H9 (cell line): ENCODE data around the gene CACNA2D3. TPM values are rescaled to one million over a fixed set of nuclear protein-coding genes. Genes with fewer than 3 reads are reported as not detected.

ENCODE experiments used
- DNase-seq: peaks from one replicate; pipeline ENCODE4 v3.0.0-alpha.2; 2017
- H2AFZ ChIP-seq: one replicate; pipeline ENCODE4 v1.6.1; 2013; ENCODE audit warnings: mild to moderate bottlenecking, low read length, control low read depth, moderate library complexity
- H2AK5ac ChIP-seq: 2 replicates; pipeline ENCODE4 v1.6.1; 2013; ENCODE audit warnings: low read length, control low read depth, mixed read lengths; ENCODE audit not compliant: insufficient read length
- H2BK120ac ChIP-seq: one replicate; pipeline ENCODE4 v1.6.1; 2013; ENCODE audit warnings: low read depth, mild to moderate bottlenecking, low read length, control low read depth, inconsistent platforms; ENCODE audit not compliant: poor library complexity, severe bottlenecking
- H2BK12ac ChIP-seq: 2 replicates; pipeline ENCODE4 v1.6.1; 2013; ENCODE audit warnings: low read length, control low read depth, mixed read lengths, low read depth; ENCODE audit not compliant: insufficient read length
- H2BK15ac ChIP-seq: 2 replicates; pipeline ENCODE4 v1.6.1; 2013; ENCODE audit warnings: low read depth, low read length, control low read depth
- H2BK20ac ChIP-seq: one replicate; pipeline ENCODE4 v1.6.1; 2013; ENCODE audit warnings: low read depth, mild to moderate bottlenecking, low read length, control low read depth, inconsistent platforms; ENCODE audit not compliant: poor library complexity, severe bottlenecking
- H2BK5ac ChIP-seq: 2 replicates; pipeline ENCODE4 v1.6.1; 2013; ENCODE audit warnings: low read length, control low read depth, mixed read lengths; ENCODE audit not compliant: insufficient read length
- H3K14ac ChIP-seq: 2 replicates; pipeline ENCODE4 v1.6.1; 2013; ENCODE audit warnings: low read length, control low read depth; ENCODE audit not compliant: insufficient read depth
- H3K18ac ChIP-seq: 2 replicates; pipeline ENCODE4 v1.6.1; 2013; ENCODE audit warnings: low read depth, mild to moderate bottlenecking, mixed read lengths, low read length, control low read depth; ENCODE audit not compliant: insufficient read length
- H3K23ac ChIP-seq: 2 replicates; pipeline ENCODE4 v1.6.1; 2013; ENCODE audit warnings: low read length, control low read depth, mixed read lengths, low read depth; ENCODE audit not compliant: insufficient read length
- H3K23me2 ChIP-seq: 2 replicates; pipeline ENCODE4 v1.6.1; 2013; ENCODE audit warnings: low read depth, mild to moderate bottlenecking, mixed read lengths, low read length, control low read depth; ENCODE audit not compliant: insufficient read length, poor library complexity, severe bottlenecking
- H3K27ac ChIP-seq: 2 replicates; pipeline ENCODE4 v1.5.1; 2013; ENCODE audit warnings: low read length, control low read depth, mixed read lengths, low read depth; ENCODE audit not compliant: insufficient read length
- H3K27me3 ChIP-seq: 2 replicates; pipeline ENCODE4 v1.6.1; 2013; ENCODE audit warnings: low read length, control low read depth, inconsistent platforms; ENCODE audit not compliant: insufficient read depth
- H3K4ac ChIP-seq: 2 replicates; pipeline ENCODE4 v1.6.1; 2013; ENCODE audit warnings: low read depth, mild to moderate bottlenecking, control low read depth, inconsistent platforms, low read length, moderate library complexity
- H3K4me1 ChIP-seq: 2 replicates; pipeline ENCODE4 v1.6.1; 2013; ENCODE audit warnings: low read length, control low read depth, inconsistent platforms; ENCODE audit not compliant: insufficient read depth
- H3K4me2 ChIP-seq: 2 replicates; pipeline ENCODE4 v1.6.1; 2013; ENCODE audit warnings: low read length, control low read depth, mixed read lengths; ENCODE audit not compliant: insufficient read length, insufficient read depth
- H3K56ac ChIP-seq: 2 replicates; pipeline ENCODE4 v1.6.1; 2013; ENCODE audit warnings: low read depth, mild to moderate bottlenecking, mixed read lengths, low read length, control low read depth; ENCODE audit not compliant: insufficient read length
- H3K79me1 ChIP-seq: 2 replicates; pipeline ENCODE4 v1.6.1; 2013; ENCODE audit warnings: low read depth, mild to moderate bottlenecking, moderate library complexity, low read length, control low read depth, inconsistent platforms; ENCODE audit not compliant: insufficient read depth, poor library complexity, severe bottlenecking
- H3K79me2 ChIP-seq: 2 replicates; pipeline ENCODE4 v1.6.1; 2013; ENCODE audit warnings: low read length, control low read depth, inconsistent platforms; ENCODE audit not compliant: insufficient read depth
- H3K9ac ChIP-seq: 2 replicates; pipeline ENCODE4 v1.6.1; 2013; ENCODE audit warnings: low read length, control low read depth, mixed read lengths; ENCODE audit not compliant: insufficient read length; ENCODE audit errors: extremely low read depth
- H3K9me3 ChIP-seq: one replicate; pipeline ENCODE4 v1.6.1; 2013; ENCODE audit warnings: low read depth, low read length, inconsistent platforms; ENCODE audit not compliant: control insufficient read depth
- H3T11ph ChIP-seq: one replicate; pipeline ENCODE4 v1.6.1; 2013; ENCODE audit warnings: mild to moderate bottlenecking, low read length, control low read depth, inconsistent platforms
- H4K20me1 ChIP-seq: one replicate; pipeline ENCODE4 v1.6.1; 2013; ENCODE audit not compliant: control insufficient read depth, insufficient read length, insufficient read depth
- H4K5ac ChIP-seq: 2 replicates; pipeline ENCODE4 v1.6.1; 2013; ENCODE audit warnings: low read depth, mild to moderate bottlenecking, mixed read lengths, low read length, control low read depth; ENCODE audit not compliant: insufficient read length
- H4K8ac ChIP-seq: replicated peaks from 2 replicates; pipeline ENCODE4 v1.6.1; 2013; ENCODE audit warnings: low read length, control low read depth, mixed read lengths, low read depth; ENCODE audit not compliant: insufficient read length
- H4K91ac ChIP-seq: 2 replicates; pipeline ENCODE4 v1.6.1; 2013; ENCODE audit warnings: low read depth, mild to moderate bottlenecking, moderate library complexity, mixed read lengths, low read length, control low read depth; ENCODE audit not compliant: insufficient read length
- H3K27ac Mint-ChIP-seq, 3 experiments: 2 replicates in 2 of 3; 3 replicates in 1 of 3; pipeline ENCODE4 v1.8.0; 2020 to 2021; ENCODE audit warnings: mixed read lengths in 3 of 3, mild to moderate bottlenecking in 1 of 3, moderate library complexity in 1 of 3
- H3K27me3 Mint-ChIP-seq: 2 replicates; pipeline ENCODE4 v1.8.0; 2021; ENCODE audit warnings: low read depth, mild to moderate bottlenecking, moderate library complexity, mixed read lengths
- H3K36me3 Mint-ChIP-seq, 3 experiments: 2 replicates in 2 of 3; 3 replicates in 1 of 3; pipeline ENCODE4 v1.8.0; 2020 to 2021; ENCODE audit warnings: low read depth in 3 of 3, mixed read lengths in 3 of 3; ENCODE audit not compliant: insufficient read depth in 1 of 3
- H3K4me1 Mint-ChIP-seq, 2 experiments: 2 replicates each; pipeline ENCODE4 v1.8.0; 2020; ENCODE audit warnings: mixed read lengths in 2 of 2
- H3K4me3 Mint-ChIP-seq, 2 experiments: 2 replicates in 1 of 2; 3 replicates in 1 of 2; pipeline ENCODE4 v1.8.0; 2020 to 2021; ENCODE audit warnings: mild to moderate bottlenecking in 2 of 2, mixed read lengths in 2 of 2, moderate library complexity in 1 of 2
- H3K9me3 Mint-ChIP-seq, 2 experiments: 2 replicates in 1 of 2; 3 replicates in 1 of 2; pipeline ENCODE4 v1.8.0; 2020; ENCODE audit warnings: mild to moderate bottlenecking in 2 of 2, mixed read lengths in 2 of 2, moderate library complexity in 1 of 2
- WGBS: extraction: QIAGEN DNeasy Blood & Tissue Kit; methylation state at CpG from one replicate; pipeline ENCODE4 v1.1.7; 2013; ENCODE audit warnings: missing lambda C conversion rate, low lambda C conversion rate, mixed read lengths; ENCODE audit not compliant: insufficient read length; ENCODE audit errors: extremely low coverage; 5-methylcytosine and 5-hydroxymethylcytosine counted together
- total RNA-seq: library from RNA; stranded (reverse); gene quantifications from 2 replicates; pipeline ENCODE4 v1.2.1, GENCODE V29; 2021
- TF ChIP-seq, protein P1 (sequence below): fragments of 200-600 bp; sonication (generic); conservative IDR thresholded peaks from 3 replicates; pipeline ENCODE4 v1.8.0; 2021; ENCODE audit warnings: antibody characterized with exemption, mild to moderate bottlenecking

Gene CACNA2D3
- total RNA-seq, 1 experiment from 2014 or later: 3.2 TPM

DNA sequence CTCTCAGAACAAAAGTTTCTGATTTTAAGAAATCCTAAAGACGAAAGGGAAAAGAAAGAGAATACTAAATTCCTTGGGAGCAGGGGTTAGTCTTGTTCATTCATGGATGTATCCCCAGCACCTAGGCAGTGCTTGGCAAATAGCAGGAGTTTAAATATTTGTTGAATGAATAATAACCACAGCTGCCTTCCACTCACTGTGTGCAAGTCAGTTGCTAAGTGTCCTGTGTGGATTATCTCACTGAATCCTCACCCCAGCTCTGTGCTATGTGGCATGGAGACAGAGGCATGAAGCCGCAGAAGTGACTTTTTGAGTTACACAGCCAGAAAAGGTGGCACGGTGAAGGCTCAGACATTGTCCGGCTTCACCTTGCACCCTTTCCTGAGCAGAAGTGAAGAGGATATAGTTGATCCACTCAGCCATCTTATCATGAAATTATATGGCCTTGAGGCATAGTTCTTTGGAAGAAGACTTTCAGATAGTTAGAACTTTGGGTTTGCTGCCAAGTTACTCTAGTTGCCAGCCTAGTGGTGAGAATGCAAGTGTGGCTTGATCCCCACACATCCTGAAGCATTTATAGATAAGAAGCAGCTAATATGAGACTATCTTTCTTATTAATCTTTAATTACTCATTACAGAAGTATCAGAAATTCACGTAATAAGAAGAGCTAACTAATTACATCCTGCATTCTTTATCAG lies 450.0 kb downstream of the CACNA2D3 start:
- Histone ChIP-seq H2BK120ac (no peak overlapping the region), H3K23ac (no peak overlapping the region), H3K14ac (no peak overlapping the region), H2BK20ac (no peak overlapping the region), H4K8ac (no peak overlapping the region), H2BK5ac (no peak overlapping the region), H2AFZ (no peak overlapping the region), H3K4me2 (no peak overlapping the region), H2BK15ac (no peak overlapping the region), H3K79me1 (no peaks in the 10 kb centered on the region), H3K27ac (no peak overlapping the region), H3K27me3 (no peaks in the 10 kb centered on the region), H3K4ac (no peak overlapping the region), H4K20me1 (no peaks in the 10 kb centered on the region), H3K79me2 (no peaks in the 10 kb centered on the region), H3K9ac (no peak overlapping the region), H2AK5ac (no peak overlapping the region), H3T11ph (no peak overlapping the region), H4K5ac (no peak overlapping the region), H3K4me1 (no peaks in the 10 kb centered on the region), H3K56ac (no peak overlapping the region), H4K91ac (no peak overlapping the region), H3K23me2 (no peaks in the 10 kb centered on the region), H2BK12ac (no peak overlapping the region), H3K9me3 (no peaks in the 10 kb centered on the region), H3K18ac (no peak overlapping the region)
- TF ChIP-seq, protein P1, sequence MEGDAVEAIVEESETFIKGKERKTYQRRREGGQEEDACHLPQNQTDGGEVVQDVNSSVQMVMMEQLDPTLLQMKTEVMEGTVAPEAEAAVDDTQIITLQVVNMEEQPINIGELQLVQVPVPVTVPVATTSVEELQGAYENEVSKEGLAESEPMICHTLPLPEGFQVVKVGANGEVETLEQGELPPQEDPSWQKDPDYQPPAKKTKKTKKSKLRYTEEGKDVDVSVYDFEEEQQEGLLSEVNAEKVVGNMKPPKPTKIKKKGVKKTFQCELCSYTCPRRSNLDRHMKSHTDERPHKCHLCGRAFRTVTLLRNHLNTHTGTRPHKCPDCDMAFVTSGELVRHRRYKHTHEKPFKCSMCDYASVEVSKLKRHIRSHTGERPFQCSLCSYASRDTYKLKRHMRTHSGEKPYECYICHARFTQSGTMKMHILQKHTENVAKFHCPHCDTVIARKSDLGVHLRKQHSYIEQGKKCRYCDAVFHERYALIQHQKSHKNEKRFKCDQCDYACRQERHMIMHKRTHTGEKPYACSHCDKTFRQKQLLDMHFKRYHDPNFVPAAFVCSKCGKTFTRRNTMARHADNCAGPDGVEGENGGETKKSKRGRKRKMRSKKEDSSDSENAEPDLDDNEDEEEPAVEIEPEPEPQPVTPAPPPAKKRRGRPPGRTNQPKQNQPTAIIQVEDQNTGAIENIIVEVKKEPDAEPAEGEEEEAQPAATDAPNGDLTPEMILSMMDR: no peak
- H3K27ac Mint-ChIP-seq: no peak overlapping the region
- peaks cover 2 to 12% of the 10 kb centered on the region in 2 experiments; a peak in 3 of 4 replicates for H3K4me1 Mint-ChIP-seq
- no peak for DNase-seq
- no peak overlapping the region for H3K4me3 Mint-ChIP-seq
- H3K36me3 Mint-ChIP-seq: no peaks in the 10 kb centered on the region
- peaks cover 1% of the 10 kb centered on the region for H3K27me3 Mint-ChIP-seq
- WGBS: no CpG with 5 or more reads among the region's 5 CpGs
- no peaks in the 10 kb centered on the region for H3K9me3 Mint-ChIP-seq
